Mesenchymal stem cell (in vitro differentiated cells and primary cell): ENCODE measurements around the gene GRIN1.
"Not testable (repeated sequence)": the region's sequence is repeated elsewhere in the genome, so short reads cannot be mapped to it uniquely, and the experiment has no call there.

Experiments
- DNase-seq: peaks from one replicate; pipeline ENCODE4 v3.0.0-alpha.2; 2013
- H2AFZ ChIP-seq: one replicate; pipeline ENCODE4 v1.6.1; 2013; ENCODE audit warnings: low read depth, mild to moderate bottlenecking, control low read depth, inconsistent platforms, low read length, moderate library complexity
- H2AK5ac ChIP-seq: 2 replicates; pipeline ENCODE4 v1.6.1; 2013; ENCODE audit warnings: low read length, moderate library complexity, mild to moderate bottlenecking, inconsistent platforms; ENCODE audit not compliant: severe bottlenecking
- H2BK120ac ChIP-seq: one replicate; pipeline ENCODE4 v1.6.1; 2013; ENCODE audit warnings: low read depth, mild to moderate bottlenecking, inconsistent platforms, low read length, moderate library complexity
- H2BK12ac ChIP-seq, 2 experiments: one replicate each; pipeline ENCODE4 v1.6.1; 2013; ENCODE audit warnings: inconsistent platforms in 2 of 2, low read length in 2 of 2, mild to moderate bottlenecking in 2 of 2, moderate library complexity in 2 of 2, control low read depth in 1 of 2
- H2BK15ac ChIP-seq: one replicate; pipeline ENCODE4 v1.6.1; 2013; ENCODE audit warnings: mild to moderate bottlenecking, low read depth, inconsistent platforms; ENCODE audit not compliant: poor library complexity, severe bottlenecking
- H2BK5ac ChIP-seq: 2 replicates; pipeline ENCODE4 v1.6.1; 2013; ENCODE audit warnings: low read depth, mild to moderate bottlenecking, low read length, control low read depth, inconsistent platforms; ENCODE audit not compliant: poor library complexity, severe bottlenecking
- H3K14ac ChIP-seq, 2 experiments: one replicate each; pipeline ENCODE4 v1.6.1; 2013; ENCODE audit warnings: inconsistent platforms in 2 of 2, low read length in 2 of 2, control low read depth in 1 of 2, mild to moderate bottlenecking in 1 of 2, moderate library complexity in 1 of 2
- H3K18ac ChIP-seq, 2 experiments: one replicate each; pipeline ENCODE4 v1.6.1; 2013; ENCODE audit warnings: inconsistent platforms in 2 of 2, low read length in 2 of 2, control low read depth in 1 of 2, low read depth in 1 of 2, mild to moderate bottlenecking in 1 of 2
- H3K23ac ChIP-seq, 2 experiments: one replicate each; pipeline ENCODE4 v1.6.1; 2013; ENCODE audit warnings: inconsistent platforms in 2 of 2, low read length in 2 of 2, mild to moderate bottlenecking in 2 of 2, moderate library complexity in 2 of 2, control low read depth in 1 of 2
- H3K27ac ChIP-seq: 2 replicates; pipeline ENCODE4 v1.5.1; 2013; ENCODE audit warnings: mild to moderate bottlenecking, moderate library complexity, low read length, control low read depth, inconsistent platforms; ENCODE audit not compliant: poor library complexity, severe bottlenecking
- H3K27me3 ChIP-seq, 2 experiments: 2 replicates each; pipeline versions ENCODE4 v1.6.1 to v1.7.0; 2013; ENCODE audit warnings: low read length in 2 of 2, mild to moderate bottlenecking in 2 of 2, moderate library complexity in 2 of 2, control low read depth in 1 of 2, inconsistent platforms in 1 of 2; ENCODE audit not compliant: control insufficient read depth in 1 of 2, insufficient read depth in 1 of 2
- H3K36me3 ChIP-seq, 2 experiments: 2 replicates each; pipeline versions ENCODE4 v1.6.1 to v1.7.0; 2013; ENCODE audit warnings: low read length in 2 of 2, control low read depth in 1 of 2, inconsistent platforms in 1 of 2, low read depth in 1 of 2, mild to moderate bottlenecking in 1 of 2; ENCODE audit not compliant: insufficient read depth in 2 of 2, control insufficient read depth in 1 of 2
- H3K4ac ChIP-seq, 2 experiments: one replicate each; pipeline ENCODE4 v1.6.1; 2013; ENCODE audit warnings: inconsistent platforms in 2 of 2, low read length in 2 of 2, mild to moderate bottlenecking in 2 of 2, moderate library complexity in 2 of 2, control low read depth in 1 of 2, low read depth in 1 of 2
- H3K4me1 ChIP-seq: 2 replicates; pipeline ENCODE4 v1.6.1; 2013; ENCODE audit warnings: low read depth, low read length, control low read depth; ENCODE audit not compliant: control insufficient read depth, insufficient read depth
- H3K4me2 ChIP-seq: 2 replicates; pipeline ENCODE4 v1.6.1; 2013; ENCODE audit warnings: low read length, mild to moderate bottlenecking, inconsistent platforms; ENCODE audit not compliant: poor library complexity, severe bottlenecking
- H3K4me3 ChIP-seq, 2 experiments: 2 replicates each; pipeline versions ENCODE4 v1.5.1 to v1.7.0; 2013; ENCODE audit warnings: low read length in 2 of 2, mild to moderate bottlenecking in 2 of 2, control low read depth in 1 of 2, low read depth in 1 of 2; ENCODE audit not compliant: insufficient read depth in 1 of 2
- H3K79me1 ChIP-seq: replicated peaks from 2 replicates; pipeline ENCODE4 v1.6.1; 2013; ENCODE audit warnings: mild to moderate bottlenecking, control low read depth, low read length, inconsistent platforms; ENCODE audit not compliant: poor library complexity, severe bottlenecking
- H3K9ac ChIP-seq: 2 replicates; pipeline ENCODE4 v1.7.0; 2013; ENCODE audit warnings: mild to moderate bottlenecking, low read length, moderate library complexity
- H3K9me3 ChIP-seq: 2 replicates; pipeline ENCODE4 v1.7.0; 2013; ENCODE audit warnings: mild to moderate bottlenecking, low read length; ENCODE audit not compliant: control insufficient read depth
- H4K8ac ChIP-seq: one replicate; pipeline ENCODE4 v1.6.1; 2013; ENCODE audit warnings: inconsistent platforms, mild to moderate bottlenecking, low read length, moderate library complexity
- H4K91ac ChIP-seq: one replicate; pipeline ENCODE4 v1.6.1; 2013; ENCODE audit warnings: mild to moderate bottlenecking, low read length, inconsistent platforms
- WGBS: methylation state at CpG from one replicate; pipeline ENCODE4 v1.1.7; 2013; ENCODE audit warnings: mixed read lengths; 5-methylcytosine and 5-hydroxymethylcytosine counted together

GRIN1 gene

GRCh38 chr9:137118092-137118603, 20.8 kb upstream of the GRIN1 start:
- not testable (repeated sequence) for DNase-seq, H3K9ac ChIP-seq, H2BK120ac ChIP-seq, H4K91ac ChIP-seq, H3K18ac ChIP-seq, H2AK5ac ChIP-seq, H3K4me2 ChIP-seq, H3K27me3 ChIP-seq, H3K4me3 ChIP-seq, H2BK5ac ChIP-seq, H2AFZ ChIP-seq, H2BK15ac ChIP-seq, H3K9me3 ChIP-seq, H3K4ac ChIP-seq, H3K23ac ChIP-seq, H2BK12ac ChIP-seq, H3K27ac ChIP-seq, H4K8ac ChIP-seq, H3K14ac ChIP-seq, H3K79me1 ChIP-seq
- 90% methylated on average over 11 of the region's 12 CpGs for WGBS
- peaks cover 19% of the 10 kb centered on the region for H3K4me1 ChIP-seq
- H3K36me3 ChIP-seq, result peaks cover 0 to 13% of the 10 kb centered on the region in 2 experiments

GRCh38 chr9:137121927-137122795, 16.8 kb upstream of the GRIN1 start:
- H2AK5ac ChIP-seq, H3K4me3 ChIP-seq, H3K4me1 ChIP-seq, DNase-seq, H3K9me3 ChIP-seq, H3K27me3 ChIP-seq, H4K8ac ChIP-seq, H3K36me3 ChIP-seq, H4K91ac ChIP-seq, H3K27ac ChIP-seq, H3K4me2 ChIP-seq, H3K18ac ChIP-seq, H3K4ac ChIP-seq, H2AFZ ChIP-seq, H2BK15ac ChIP-seq, H3K14ac ChIP-seq, H2BK120ac ChIP-seq, H3K79me1 ChIP-seq, H3K23ac ChIP-seq, H2BK12ac ChIP-seq, H2BK5ac ChIP-seq: not testable (repeated sequence)
- 94% methylated on average over 13 of the region's 25 CpGs for WGBS
- H3K9ac ChIP-seq, result peak overlapping the region; percentile 5

GRCh38 chr9:137122796-137123467, 16.0 kb upstream of the GRIN1 start:
- H2AFZ ChIP-seq, H3K23ac ChIP-seq, H2BK15ac ChIP-seq, DNase-seq, H3K79me1 ChIP-seq, H2BK12ac ChIP-seq, H2BK5ac ChIP-seq, H3K9me3 ChIP-seq, H3K27ac ChIP-seq, H4K8ac ChIP-seq, H3K4me1 ChIP-seq, H3K14ac ChIP-seq, H3K4me2 ChIP-seq, H2BK120ac ChIP-seq, H3K18ac ChIP-seq, H3K4me3 ChIP-seq, H3K4ac ChIP-seq, H3K27me3 ChIP-seq, H3K36me3 ChIP-seq, H4K91ac ChIP-seq, H2AK5ac ChIP-seq: not testable (repeated sequence)
- H3K9ac ChIP-seq, result peak overlapping the region; percentile 5
- WGBS, result 94% methylated on average over 15 of the region's 16 CpGs

GRCh38 chr9:137123468-137123837, 15.5 kb upstream of the GRIN1 start:
- Histone ChIP-seq H2AK5ac (no peak overlapping the region), H2BK15ac (no peak overlapping the region), H2BK12ac (no peak overlapping the region), H4K91ac (no peak overlapping the region), H2BK5ac (no peak overlapping the region), H2BK120ac (no peak overlapping the region), H3K36me3 (peaks cover 0 to 8% of the 10 kb centered on the region in 2 experiments), H3K23ac (no peak overlapping the region), H3K18ac (no peak overlapping the region), H3K9ac (no peak overlapping the region), H3K79me1 (peaks cover 13% of the 10 kb centered on the region), H3K4me3 (no peak overlapping the region), H4K8ac (no peak overlapping the region), H3K27me3 (no peaks in the 10 kb centered on the region), H3K9me3 (no peaks in the 10 kb centered on the region), H3K4me2 (no peak overlapping the region), H3K4me1 (peaks cover 13% of the 10 kb centered on the region), H2AFZ (no peak overlapping the region), H3K14ac (no peak overlapping the region), H3K4ac (no peak overlapping the region), H3K27ac (no peak overlapping the region)
- DNase-seq, result no peak
- WGBS, result 100% methylated on average over 3 of the region's 5 CpGs
